Muscle of leg (tissue), 11 donors: ENCODE results near the gene GRIN1. TPM values are rescaled to one million over a fixed set of nuclear protein-coding genes. Genes with fewer than 3 reads are reported as not detected.

Source experiments
- DNase-seq: peaks from one replicate; pipeline ENCODE4 v3.0.0; 2013
- H3K27ac ChIP-seq: one replicate; pipeline ENCODE4 v1.5.1; 2013; ENCODE audit warnings: mild to moderate bottlenecking, low read length, control low read depth
- H3K27me3 ChIP-seq: one replicate; pipeline ENCODE4 v1.6.1; 2013; ENCODE audit warnings: low read length; ENCODE audit not compliant: control insufficient read depth, insufficient read depth
- H3K36me3 ChIP-seq: one replicate; pipeline ENCODE4 v1.6.1; 2013; ENCODE audit warnings: low read length; ENCODE audit not compliant: control insufficient read depth, insufficient read depth
- H3K4me1 ChIP-seq: one replicate; pipeline ENCODE4 v1.6.1; 2013; ENCODE audit warnings: low read length; ENCODE audit not compliant: control insufficient read depth, insufficient read depth
- H3K4me3 ChIP-seq: one replicate; pipeline ENCODE4 v1.5.1; 2013; ENCODE audit warnings: low read length, control low read depth
- H3K9me3 ChIP-seq: replicated peaks from 2 replicates; pipeline ENCODE4 v1.6.1; 2013; ENCODE audit warnings: low read depth, low read length; ENCODE audit not compliant: control insufficient read depth
- WGBS: methylation state at CpG from one replicate; pipeline ENCODE4 v1.1.5; 2013; ENCODE audit warnings: missing lambda C conversion rate; ENCODE audit not compliant: insufficient coverage; 5-methylcytosine and 5-hydroxymethylcytosine counted together
- polyA plus RNA-seq, 8 donors: library from polyadenylated mRNA; unstranded; fragments of 120-200 nt; gene quantifications; one replicate each; pipeline versions ENCODE4 v1.2.1 to v1.2.3, GENCODE V29; 2013; ENCODE audit warnings: inconsistent platforms in 1 of 8, low replicate concordance in 1 of 8; ENCODE audit not compliant: insufficient read length in 8 of 8, insufficient read depth in 1 of 8
- total RNA-seq: library from RNA; stranded (reverse); fragments of 120-200 nt; gene quantifications from one replicate; pipeline ENCODE4 v1.2.4, GENCODE V29; 2013

The GRIN1 gene
- total and polyA plus RNA-seq, 9 donors, result 0.07 to 0.17 (median 0.11) TPM; not detected in 5

DNA sequence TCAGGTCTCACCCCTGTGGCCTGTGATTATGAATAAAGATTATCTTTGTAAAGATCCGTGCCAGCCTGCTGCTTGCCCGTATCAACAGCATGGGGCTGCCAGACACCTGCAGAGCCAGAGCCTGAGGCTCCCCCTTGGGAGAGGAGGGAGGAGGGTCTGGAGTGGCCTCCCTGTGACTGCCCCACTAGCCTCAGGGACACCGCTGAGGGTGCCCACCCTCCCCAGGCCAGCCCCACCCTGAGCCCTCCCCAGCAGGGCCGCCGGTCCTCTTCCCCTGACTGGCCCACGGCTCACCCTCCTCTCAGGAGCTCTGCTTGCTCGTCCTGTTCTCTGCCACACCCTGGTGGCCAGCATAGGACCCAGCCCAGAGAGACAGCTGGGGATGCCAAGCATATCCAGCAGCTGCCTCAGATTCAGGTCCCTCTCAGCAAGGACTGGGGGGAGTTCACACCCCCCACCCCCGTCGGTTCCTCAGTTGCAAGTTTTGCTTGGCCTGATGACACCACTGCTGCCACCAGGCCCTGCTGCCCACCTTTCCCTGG lies 51.4 kb downstream of the GRIN1 start:
- Histone ChIP-seq H3K4me1 (peaks cover 56% of the 10 kb centered on the region), H3K27ac (peak overlapping the region; percentile 85)
- WGBS, result 56% methylated on average over 7 of the region's 9 CpGs

GRCh38 chr9:137191245-137191644 lies 52.3 kb downstream of the GRIN1 start:
- H3K27ac ChIP-seq, result no peak overlapping the region
- no peaks in the 10 kb centered on the region for H3K27me3 ChIP-seq
- DNase-seq, result no peak
- H3K4me1 ChIP-seq, result peaks cover 55% of the 10 kb centered on the region
- no peaks in the 10 kb centered on the region for H3K9me3 ChIP-seq
- H3K36me3 ChIP-seq, result peaks cover 42% of the 10 kb centered on the region
- no peak overlapping the region for H3K4me3 ChIP-seq
- 61% methylated on average over 3 of the region's 3 CpGs for WGBS

More for the DNA sequence above, 51.4 kb downstream of the GRIN1 start:
- Histone ChIP-seq H3K27me3 (no peaks in the 10 kb centered on the region), H3K36me3 (peaks cover 50% of the 10 kb centered on the region), H3K4me3 (no peak overlapping the region), H3K9me3 (no peaks in the 10 kb centered on the region)
- DNase-seq, result no peak

- H3K27me3 ChIP-seq, result no peaks in the 10 kb centered on the region
- no peak overlapping the region for H3K27ac ChIP-seq
- WGBS, result 71% methylated on average over 10 of the region's 22 CpGs
- H3K36me3 ChIP-seq, result peaks cover 37% of the 10 kb centered on the region
- no peaks in the 10 kb centered on the region for H3K9me3 ChIP-seq
- peaks cover 49% of the 10 kb centered on the region for H3K4me1 ChIP-seq
- DNase-seq, result no peak
- no peak overlapping the region for H3K4me3 ChIP-seq
Observed at GRCh38 chr9:137191691-137192447, 52.9 kb downstream of the GRIN1 start.

DNA sequence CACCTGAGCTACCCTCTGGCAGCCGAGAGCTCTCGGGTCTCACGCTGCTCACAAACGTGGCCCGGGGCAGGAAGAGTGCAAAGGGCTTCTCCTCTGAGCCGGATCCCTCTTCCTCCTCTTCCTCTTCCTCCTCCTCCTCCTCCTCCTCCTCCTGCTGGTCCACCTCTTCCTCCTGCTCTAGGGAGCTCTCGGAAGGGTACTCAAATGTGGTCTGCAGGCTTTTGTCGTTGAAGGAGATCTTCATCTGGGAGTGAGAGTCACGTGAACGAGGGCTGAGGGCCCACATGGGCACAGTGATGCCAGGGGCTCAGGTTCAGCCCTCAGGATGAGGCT lies 53.5 kb downstream of the GRIN1 start:
- DNase-seq, result no peak
- H3K36me3 ChIP-seq, result peaks cover 33% of the 10 kb centered on the region
- H3K27ac ChIP-seq, result no peak overlapping the region
- no peaks in the 10 kb centered on the region for H3K9me3 ChIP-seq
- H3K4me3 ChIP-seq, result no peak overlapping the region
- WGBS, result 83% methylated on average over 6 of the region's 10 CpGs
- peaks cover 46% of the 10 kb centered on the region for H3K4me1 ChIP-seq
- no peaks in the 10 kb centered on the region for H3K27me3 ChIP-seq

GRCh38 chr9:137192859-137193258 lies 53.9 kb downstream of the GRIN1 start:
- peaks cover 46% of the 10 kb centered on the region for H3K4me1 ChIP-seq
- DNase-seq, result no peak
- H3K4me3 ChIP-seq, result no peak overlapping the region
- no peak overlapping the region for H3K27ac ChIP-seq
- WGBS, result no CpG with 5 or more reads among the region's 2 CpGs
- no peaks in the 10 kb centered on the region for H3K27me3 ChIP-seq
- peaks cover 33% of the 10 kb centered on the region for H3K36me3 ChIP-seq
- H3K9me3 ChIP-seq, result no peaks in the 10 kb centered on the region

GRCh38 chr9:137193771-137194170 lies 54.8 kb downstream of the GRIN1 start:
- H3K27ac ChIP-seq, result no peak overlapping the region
- peaks cover 52% of the 10 kb centered on the region for H3K4me1 ChIP-seq
- peaks cover 33% of the 10 kb centered on the region for H3K36me3 ChIP-seq
- no peak for DNase-seq
- no peaks in the 10 kb centered on the region for H3K9me3 ChIP-seq
- H3K4me3 ChIP-seq, result no peak overlapping the region
- no peaks in the 10 kb centered on the region for H3K27me3 ChIP-seq
- WGBS, result 74% methylated on average over 11 of the region's 14 CpGs

- no peak for DNase-seq
- 62% methylated on average over 16 of the region's 16 CpGs for WGBS
- no peaks in the 10 kb centered on the region for H3K27me3 ChIP-seq
- H3K4me1 ChIP-seq, result peaks cover 54% of the 10 kb centered on the region
- H3K36me3 ChIP-seq, result peaks cover 33% of the 10 kb centered on the region
- no peak overlapping the region for H3K27ac ChIP-seq
- H3K9me3 ChIP-seq, result no peaks in the 10 kb centered on the region
- H3K4me3 ChIP-seq, result no peak overlapping the region
Observed at GRCh38 chr9:137194388-137194787, 55.4 kb downstream of the GRIN1 start.

DNA sequence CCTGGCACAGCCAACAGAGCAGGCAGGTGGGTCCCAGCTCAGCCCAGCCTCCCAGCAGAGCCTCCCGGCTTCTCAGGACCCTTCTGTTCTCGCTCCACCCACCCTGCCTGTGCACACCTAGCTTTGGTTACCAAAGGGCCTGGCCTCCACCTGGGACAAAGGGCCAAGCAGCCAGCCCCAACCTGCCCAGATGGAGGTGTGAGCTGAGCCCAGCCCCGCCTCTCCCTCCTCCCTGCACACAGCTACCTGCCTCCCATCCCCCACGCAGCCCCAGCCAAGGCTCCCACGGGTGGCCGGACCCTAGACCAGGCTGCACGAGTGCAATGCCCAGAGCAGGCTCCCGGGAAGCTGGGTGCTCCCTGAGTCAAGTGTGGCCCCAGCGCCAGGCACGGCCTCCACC lies 56.0 kb downstream of the GRIN1 start:
- Histone ChIP-seq H3K4me3 (no peak overlapping the region), H3K36me3 (peaks cover 30% of the 10 kb centered on the region), H3K4me1 (peaks cover 52% of the 10 kb centered on the region), H3K27me3 (no peaks in the 10 kb centered on the region), H3K27ac (no peak overlapping the region), H3K9me3 (no peaks in the 10 kb centered on the region)
- DNase-seq, result no peak
- 77% methylated on average over 6 of the region's 10 CpGs for WGBS

DNA sequence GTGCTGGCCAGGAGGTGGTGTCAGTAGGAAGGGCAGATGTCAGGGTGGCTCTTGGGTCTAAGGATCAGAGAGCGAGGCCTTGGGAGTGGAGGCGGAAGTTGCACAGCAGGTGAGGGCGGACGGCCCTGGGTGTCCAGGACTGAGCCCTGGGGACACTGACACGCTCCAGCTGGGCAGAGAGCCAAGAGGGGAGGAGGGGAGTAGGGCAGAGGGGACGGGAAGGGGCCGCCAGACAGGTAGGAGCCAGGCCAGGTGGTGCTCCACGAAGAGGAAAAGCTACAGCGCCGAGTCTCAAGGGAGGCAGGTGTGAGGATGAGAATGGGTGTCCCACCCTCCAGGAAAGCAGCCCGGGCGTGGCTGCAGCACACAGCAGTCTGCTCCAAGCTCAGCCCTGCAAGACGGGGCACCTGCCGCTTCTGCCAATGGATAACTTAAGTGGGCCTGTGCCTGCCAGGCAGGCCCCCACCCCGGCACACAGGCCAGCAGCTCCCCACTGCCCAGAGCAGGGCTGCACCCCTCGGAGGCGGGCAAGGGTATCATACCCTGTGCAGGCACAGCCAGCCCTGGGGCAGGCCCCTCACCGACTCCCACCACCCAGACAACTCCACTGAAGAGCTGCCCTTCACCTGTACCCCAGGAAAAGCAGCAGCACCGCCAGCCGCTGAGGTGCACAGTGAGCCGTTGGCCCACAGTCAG lies 56.7 kb downstream of the GRIN1 start:
- peaks cover 44% of the 10 kb centered on the region for H3K4me1 ChIP-seq

DNA sequence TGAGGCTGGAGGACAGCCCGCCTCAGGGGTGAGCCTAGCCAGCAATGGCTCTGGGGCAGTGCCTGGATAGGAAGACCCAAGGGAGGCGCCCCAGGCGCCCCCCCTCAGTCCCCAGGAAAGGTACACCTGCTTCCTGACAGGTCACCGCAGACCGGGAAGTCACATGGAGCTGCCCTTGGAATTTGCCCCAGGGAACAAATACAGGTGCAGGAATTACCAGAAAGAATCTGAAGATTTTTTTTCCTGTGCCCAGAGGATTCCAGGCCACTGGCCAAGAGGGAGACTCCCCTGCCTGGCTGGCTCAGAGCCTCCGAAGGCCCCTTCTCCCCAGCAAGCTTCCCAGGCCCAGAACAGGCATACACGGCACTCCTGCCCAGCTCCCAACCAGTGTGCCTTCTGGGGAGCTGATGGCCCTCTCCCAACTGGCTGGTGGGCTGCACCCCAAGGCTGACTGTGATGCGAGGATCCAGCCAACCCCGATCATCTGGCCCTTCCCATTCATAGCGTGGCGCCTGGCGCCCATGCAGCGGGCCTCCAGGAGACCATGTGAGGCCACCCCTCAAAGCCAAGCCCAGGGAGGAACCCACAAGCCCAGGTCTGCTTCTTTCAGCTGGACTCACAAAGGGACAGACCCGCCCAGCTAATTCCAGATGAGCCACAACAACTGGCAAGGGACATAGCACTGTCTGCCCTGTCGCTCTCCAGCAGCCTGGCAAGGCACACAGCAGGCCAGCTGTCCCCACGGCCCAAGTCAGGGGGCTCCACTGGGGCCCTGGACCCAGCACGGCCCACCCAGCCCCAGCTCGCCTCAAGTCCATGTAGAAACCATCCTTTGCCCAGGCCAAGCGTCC lies 59.3 kb downstream of the GRIN1 start:
- H3K36me3 ChIP-seq, result no peaks in the 10 kb centered on the region
- no peaks in the 10 kb centered on the region for H3K9me3 ChIP-seq
- 75% methylated on average over 15 of the region's 19 CpGs for WGBS
- no peak for DNase-seq
- H3K4me1 ChIP-seq, result peaks cover 48% of the 10 kb centered on the region
- H3K27me3 ChIP-seq, result no peaks in the 10 kb centered on the region
- no peak overlapping the region for H3K27ac ChIP-seq
- H3K4me3 ChIP-seq, result no peak overlapping the region

More for the DNA sequence above, 56.7 kb downstream of the GRIN1 start:
- H3K27me3 ChIP-seq, result no peaks in the 10 kb centered on the region
- no peak overlapping the region for H3K4me3 ChIP-seq
- H3K36me3 ChIP-seq, result peaks cover 22% of the 10 kb centered on the region
- H3K9me3 ChIP-seq, result no peaks in the 10 kb centered on the region
- DNase-seq, result no peak
- WGBS, result 78% methylated on average over 21 of the region's 21 CpGs
- no peak overlapping the region for H3K27ac ChIP-seq
